Measurements from ENCODE around the gene LSM10. TPM values are rescaled to one million over a fixed set of nuclear protein-coding genes. Genes with fewer than 3 reads are reported as not detected.

The LSM10 gene
- total and polyA plus RNA-seq, 9 of the 15 experiments (the other 6 are each of a cell fraction or from before 2014, with no cell fraction given), result 13.2 to 146 (median 68.9) TPM

GRCh38 chr1:36414384-36414783 is 16.7 kb upstream of the LSM10 start:
- Histone ChIP-seq H3K9ac (ENCODE audit: insufficient read depth in 1 of 2, low read depth in 2 of 2, low read length in 2 of 2) (no peak overlapping the region), H3K4me2 (ENCODE audit: insufficient read depth, low read length) (no peak overlapping the region), H3K4me1 (replicated peaks in 1 of 2; ENCODE audit: control insufficient read depth in 2 of 2, insufficient read depth in 2 of 2, low read length in 2 of 2) (peaks cover 7 to 8% of the 10 kb centered on the region in 2 experiments; a peak in 3 of 5 replicates), H3K79me2 (ENCODE audit: control insufficient read depth, insufficient read depth, low read length) (no peaks in the 10 kb centered on the region), H3K4me3 (no peak overlapping the region), H3K36me3 (ENCODE audit: control insufficient read depth, insufficient read depth, low read length) (0 out of 3 replicates have a peak, but pooled peaks cover 4% of the 10 kb centered on the region), H3K27ac (ENCODE audit: extremely low read depth, low read depth, low read length) (no peak overlapping the region), H3K27me3 (ENCODE audit: control insufficient read depth in 2 of 2, insufficient read depth in 2 of 2, low read length in 2 of 2) (no peaks in the 10 kb centered on the region), H4K20me1 (replicated peaks; ENCODE audit: control insufficient read depth, insufficient read depth, low read length) (no peaks in the 10 kb centered on the region), H2AFZ (ENCODE audit: low read depth, low read length) (no peak overlapping the region), H3K9me3 (replicated peaks; ENCODE audit: control insufficient read depth, insufficient read depth, low read depth, low read length) (0 out of 2 replicates have a peak, but pooled peaks cover 4% of the 10 kb centered on the region), H3K9me1 (ENCODE audit: control insufficient read depth, insufficient read depth, low read length) (no peaks in the 10 kb centered on the region)
- in situ Hi-C loops (cut with MboI), result no loop called here
- DNase-seq (ENCODE audit: extremely low read depth in 1 of 4, low spot score in 3 of 4) (no peak), ATAC-seq (no peak), FAIRE-seq (no peak)
- POLR2A ChIA-PET, result interaction anchor here (0.6 to 1.2 kb wide), 2 partner anchors 26 to 51 kb away, joined by 3 read pairs; no protein-coding TSS in a partner anchor
- 60% methylated on average over 4 of the region's 4 CpGs for WGBS (ENCODE audit: insufficient coverage, low coverage, missing lambda C conversion rate)
- intact Hi-C loops (cut with micrococcal nuclease), result no loop called here
- CTCF ChIA-PET (ENCODE audit: low intra/inter-chr PET ratio), result no interaction called here
- TF ChIP-seq FIP1L1 (IDR thresholded peaks at IDR 0.05; ENCODE audit: low read depth, low read length, poor library complexity, severe bottlenecking) (no peak), ZNF77 (CRISPR knock-in tag; IDR thresholded peaks at IDR 0.05) (no peak), ZNF124 (CRISPR knock-in tag; IDR thresholded peaks at IDR 0.05) (peak; percentile 91), PTTG1 (tag; IDR thresholded peaks at IDR 0.05; ENCODE audit: low read depth) (no peak), IRF1 (CRISPR knock-in tag; IDR thresholded peaks at IDR 0.05; ENCODE audit: borderline replicate concordance) (no peak), TRIM28 (IDR thresholded peaks at IDR 0.05) (0 out of 2 replicates have a peak, but pooled peaks have one; percentile 48), CBX3 (IDR thresholded peaks at IDR 0.05; ENCODE audit: borderline replicate concordance in 1 of 2, low read length in 2 of 2) (peak in 1 of 2 experiments; percentile 19; a peak in 1 of 3 replicates)
- no TSS peak for BruUV-seq (replicated peaks)

Measured in K562 (cell line).